ENCODE measurements around the gene EDN2. TPM values are rescaled to one million over a fixed set of nuclear protein-coding genes. Genes with fewer than 3 reads are reported as not detected.

The EDN2 gene
- total and polyA plus RNA-seq, 2 of the 8 experiments (the other 6 are each of a cell fraction or from before 2014, with no cell fraction given), result 0.32 to 0.39 TPM

GRCh38 chr1:41516168-41517061 is 31.9 kb upstream of the EDN2 start (continued):
- TF ChIP-seq CHD7 (IDR thresholded peaks at IDR 0.05; ENCODE audit: insufficient replicate concordance, low read length), result no peak
- TF ChIP-seq SIRT6 (IDR thresholded peaks at IDR 0.05; ENCODE audit: low read length), result no peak
- TF ChIP-seq TCF12 (IDR thresholded peaks at IDR 0.05; ENCODE audit: low read depth, low read length), result no peak
- TF ChIP-seq SIX5 (IDR thresholded peaks at IDR 0.05; ENCODE audit: low read depth, low read length), result no peak
- no peak for TF ChIP-seq PHF8 (conservative IDR thresholded peaks at IDR 0.05; ENCODE audit: low read depth, low read length)
- no peak for TF ChIP-seq POU5F1 (IDR thresholded peaks at IDR 0.05; ENCODE audit: low read depth, low read length)
- TF ChIP-seq JUND (IDR thresholded peaks at IDR 0.05; ENCODE audit: low read length), result no peak
- no peak for TF ChIP-seq SP1 (IDR thresholded peaks at IDR 0.05; ENCODE audit: low read depth, low read length)
- TF ChIP-seq GABPA (IDR thresholded peaks at IDR 0.05; ENCODE audit: borderline replicate concordance, insufficient read depth, low read length), result peak; percentile 66; the same call in 1 of the 2 replicates
- TF ChIP-seq KDM4A (IDR thresholded peaks at IDR 0.05; ENCODE audit: low read depth, low read length, severe bottlenecking), result peak; percentile 61
